Superior temporal gyrus (tissue), 1 donor: ENCODE data around the gene MLKL.
"Not testable (repeated sequence)": the region's sequence is repeated elsewhere in the genome, so short reads cannot be mapped to it uniquely, and the experiment has no call there.

ENCODE experiments used
- DNase-seq: peaks from one replicate; pipeline ENCODE4 v3.0.0-alpha.2; 2016; ENCODE audit errors: extremely low spot score

The MLKL gene

DNA sequence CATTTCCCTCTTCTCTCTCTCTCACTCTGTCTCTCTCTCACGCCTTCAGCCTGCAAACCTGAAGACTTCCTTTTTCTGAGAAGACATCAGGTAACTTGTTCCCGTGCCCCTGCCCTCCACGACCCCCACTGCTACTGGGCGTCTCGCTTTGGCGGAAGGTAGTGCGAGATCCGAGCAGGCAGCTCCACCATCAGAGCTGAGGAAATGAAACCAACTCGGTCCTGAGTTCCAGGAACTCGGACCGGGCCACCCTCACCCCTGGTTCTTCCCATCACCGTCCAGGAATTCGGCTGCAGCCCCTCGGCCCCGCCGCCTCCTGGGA, 585 bp downstream of the MLKL start:
- DNase-seq = no peak

DNA sequence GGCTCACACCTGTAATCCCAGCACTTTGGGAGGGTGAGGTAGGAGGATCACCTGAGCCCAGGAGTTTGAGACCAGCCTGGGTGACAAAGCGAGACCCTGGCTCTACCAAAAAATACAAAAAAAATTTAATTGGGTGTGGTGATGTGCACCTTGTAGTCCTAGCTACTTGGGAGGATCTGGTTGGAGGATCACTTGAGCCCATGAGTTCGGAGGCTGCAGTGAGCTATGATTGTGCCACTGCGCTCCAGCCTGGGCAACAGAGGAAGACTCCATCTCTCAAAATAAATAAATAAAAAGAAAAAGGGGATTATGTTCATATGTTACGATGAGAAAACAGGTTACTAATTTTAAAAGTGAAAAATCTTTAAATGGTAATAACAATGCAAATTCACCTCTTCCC, 996 bp downstream of the MLKL start:
- DNase-seq = no peak

DNA sequence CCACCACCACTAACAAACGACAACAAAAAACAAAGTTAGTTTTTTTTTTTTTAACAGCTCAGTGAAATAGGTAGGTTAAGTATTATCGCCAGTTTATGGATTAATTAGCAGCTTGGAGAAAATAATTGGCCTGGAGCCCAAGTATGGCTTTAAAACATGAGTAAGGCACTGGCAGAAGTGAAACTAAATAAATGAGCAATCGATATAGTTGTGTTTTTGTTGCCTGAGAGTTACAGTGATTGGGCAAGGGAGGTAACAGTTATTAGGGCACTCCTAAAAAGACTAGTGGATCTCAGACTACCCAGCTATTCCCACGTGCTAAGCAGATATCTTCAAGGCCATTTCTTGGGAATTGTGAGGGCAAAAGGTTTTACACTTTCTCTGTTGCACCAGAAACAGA, 2.4 kb downstream of the MLKL start:
- no peak for DNase-seq

DNA sequence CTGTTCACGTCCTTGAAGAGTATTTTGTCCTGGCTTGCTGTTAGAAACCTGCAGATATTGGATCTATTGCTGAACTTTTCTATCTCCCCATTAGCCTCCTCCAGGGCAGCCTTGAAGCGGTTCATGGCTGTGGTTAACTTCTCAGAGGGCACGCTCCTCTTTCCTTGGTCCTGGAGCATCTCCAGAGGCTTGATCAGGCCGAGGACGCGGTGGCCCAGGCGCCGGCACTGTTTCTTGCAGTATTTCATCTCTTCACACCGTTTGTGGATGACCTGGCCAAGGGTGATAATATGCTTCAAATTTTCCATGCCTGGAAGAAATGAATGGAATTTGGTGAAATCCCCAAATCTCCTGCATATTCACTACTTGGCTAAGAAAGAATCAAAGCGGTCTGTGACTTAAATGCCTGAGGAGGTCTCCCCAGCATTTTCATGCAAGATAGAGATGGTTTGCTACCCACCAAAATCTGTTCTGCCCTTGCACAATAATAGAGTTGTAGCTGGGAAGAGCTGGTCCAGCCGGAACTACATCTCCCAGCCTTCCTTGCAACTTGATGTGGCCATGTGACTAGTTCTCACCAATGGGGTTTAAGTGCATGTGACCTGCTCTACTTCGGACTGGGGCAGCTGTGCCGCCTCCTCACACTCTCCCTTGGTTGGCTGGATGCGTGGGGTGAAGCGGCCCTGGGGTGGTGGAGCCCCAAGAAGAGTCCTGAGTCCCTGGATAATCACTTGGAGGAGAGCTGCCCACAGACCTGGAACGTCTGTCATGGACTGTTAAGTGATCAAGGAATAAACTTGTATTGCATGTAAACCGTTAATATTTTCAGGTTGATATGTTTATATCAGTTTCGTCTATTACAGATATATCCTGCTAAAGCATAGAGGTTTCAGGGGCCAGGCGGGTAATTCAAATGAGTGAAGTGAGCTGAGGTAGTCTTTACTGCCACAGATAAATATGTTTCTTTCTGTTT, 4.9 kb downstream of the MLKL start:
- peak; percentile 97 for DNase-seq

DNA sequence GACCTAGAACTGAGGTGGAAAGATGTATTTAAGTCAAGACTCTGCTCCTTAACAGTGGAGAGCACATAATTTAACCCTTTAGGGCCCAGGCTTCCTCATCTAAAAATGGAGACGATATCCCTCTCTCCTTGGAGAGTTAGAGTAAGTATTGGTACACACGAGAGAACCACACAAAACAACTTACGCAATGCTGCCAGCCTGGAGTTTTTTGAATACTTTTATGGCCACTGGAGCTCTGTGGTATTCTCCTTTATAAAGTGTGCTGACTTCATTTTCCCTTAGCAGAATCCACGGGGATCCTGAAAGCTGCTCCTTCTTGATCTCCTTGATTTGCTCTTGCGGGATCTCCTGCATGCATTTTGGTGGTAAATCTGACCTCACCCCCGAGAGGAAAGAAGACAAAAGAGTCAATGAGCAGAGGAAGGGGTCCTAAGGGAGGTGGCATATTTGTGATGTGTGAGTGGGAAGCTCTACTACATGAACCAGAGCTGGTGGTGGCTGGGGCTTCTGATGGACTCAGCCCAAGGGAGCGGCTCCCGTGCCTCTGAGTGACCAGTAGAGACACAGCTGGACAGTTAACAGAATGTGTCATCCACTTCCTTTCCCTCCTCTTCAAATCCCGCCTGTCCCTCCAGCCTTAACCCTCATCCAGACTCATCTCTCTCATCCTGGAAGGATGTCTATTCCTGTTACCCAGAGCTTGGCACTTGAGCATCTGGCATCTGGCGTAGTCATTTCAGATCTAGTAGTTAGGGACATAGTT, 9.4 kb downstream of the MLKL start:
- no peak for DNase-seq

DNA sequence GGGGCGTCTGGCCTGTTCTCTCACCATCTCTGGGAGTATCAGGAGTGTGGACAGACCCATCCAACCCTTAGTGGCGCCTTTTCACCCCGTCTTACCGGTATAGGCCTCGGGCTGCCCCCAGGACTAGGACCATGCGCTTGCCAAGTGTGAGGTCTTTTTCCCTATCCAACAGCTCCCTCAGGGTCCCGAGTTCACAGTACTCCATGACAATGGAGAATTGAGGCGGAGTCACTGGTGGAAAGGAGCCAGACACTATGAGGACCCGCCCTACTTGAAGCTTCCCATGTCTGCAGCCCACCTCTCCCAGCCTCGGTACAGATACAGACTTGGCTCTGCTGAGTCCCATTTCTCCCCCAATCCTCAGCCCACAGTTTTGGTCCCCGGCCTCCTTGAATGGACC, 18.1 kb downstream of the MLKL start:
- no peak for DNase-seq

DNA sequence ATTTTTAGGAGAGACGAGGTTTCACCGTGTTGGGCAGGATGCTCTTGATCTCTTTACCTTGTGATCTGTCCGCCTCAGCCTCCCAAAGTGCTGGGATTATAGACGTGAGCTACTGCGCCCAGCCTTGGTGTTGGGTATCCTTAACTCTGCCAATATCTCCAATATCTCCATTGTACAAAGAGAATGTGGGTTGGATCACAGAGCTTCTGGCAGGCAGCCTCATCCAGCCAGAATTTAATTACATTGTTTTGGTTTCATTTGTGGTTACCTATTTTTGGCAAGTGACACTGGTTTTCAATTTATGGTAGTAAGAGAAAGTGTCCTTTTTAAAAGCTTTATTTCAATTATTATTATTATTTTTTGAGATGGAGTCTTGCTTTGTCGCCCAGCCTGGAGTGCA, 20.0 kb downstream of the MLKL start:
- DNase-seq = no peak

DNA sequence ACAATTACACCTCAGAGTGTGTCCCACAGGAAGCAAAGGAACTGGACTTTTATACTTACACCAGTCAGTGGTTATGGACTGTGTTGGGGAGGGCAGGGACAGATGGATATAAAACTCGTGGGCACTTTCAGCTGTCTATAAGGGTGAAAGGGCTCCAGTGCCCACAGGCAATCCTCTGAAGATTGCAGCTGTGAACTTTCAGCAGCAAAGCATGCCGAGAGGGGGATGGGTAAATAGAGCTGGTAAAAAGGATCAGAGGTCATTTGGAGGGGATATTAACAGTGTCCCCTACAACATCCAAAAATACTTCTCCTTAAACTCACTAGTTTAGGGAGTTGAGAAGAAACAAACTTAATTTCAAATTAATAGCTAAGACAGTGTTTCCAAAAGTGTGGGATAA, 20.7 kb downstream of the MLKL start:
- DNase-seq = no peak

DNA sequence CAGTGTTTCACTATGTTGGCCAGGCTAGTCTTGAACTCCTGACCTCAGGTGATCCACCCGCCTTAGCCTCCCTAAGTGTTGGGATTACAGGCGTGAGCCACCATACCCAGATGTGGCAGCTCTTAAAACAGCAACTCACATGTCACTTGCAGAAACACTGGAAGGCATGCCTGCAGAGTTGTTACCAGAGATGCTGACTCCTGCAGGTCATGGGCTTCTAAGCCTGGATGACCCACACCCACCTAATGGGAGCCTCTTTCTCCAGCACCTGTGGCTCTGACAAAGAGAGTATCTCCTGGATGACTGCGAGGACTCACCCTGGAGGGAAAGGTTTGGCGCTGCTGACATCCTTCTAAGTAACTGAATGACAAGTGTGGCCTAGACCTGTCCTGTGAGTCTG, 22.8 kb downstream of the MLKL start:
- DNase-seq = no peak

DNA sequence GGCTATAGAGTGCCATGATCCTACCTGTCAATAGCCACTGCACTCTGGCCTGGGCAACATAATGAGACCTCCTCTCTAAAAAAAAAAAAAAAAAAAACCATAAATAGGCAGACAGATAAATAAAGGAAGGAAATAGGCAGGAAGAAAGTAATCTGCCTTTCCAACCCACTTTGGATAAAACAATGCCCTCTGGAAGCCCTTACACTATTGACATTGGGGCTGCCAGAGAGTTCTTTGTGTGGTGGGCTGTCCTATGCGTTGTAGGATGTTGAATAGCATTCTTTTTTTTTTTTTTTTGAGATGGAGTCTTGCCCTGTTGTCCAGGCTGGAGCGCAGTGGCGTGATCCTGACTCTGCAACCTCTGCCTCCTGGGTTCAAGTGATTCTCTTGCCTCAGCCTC, 26.8 kb downstream of the MLKL start:
- DNase-seq = no peak

DNA sequence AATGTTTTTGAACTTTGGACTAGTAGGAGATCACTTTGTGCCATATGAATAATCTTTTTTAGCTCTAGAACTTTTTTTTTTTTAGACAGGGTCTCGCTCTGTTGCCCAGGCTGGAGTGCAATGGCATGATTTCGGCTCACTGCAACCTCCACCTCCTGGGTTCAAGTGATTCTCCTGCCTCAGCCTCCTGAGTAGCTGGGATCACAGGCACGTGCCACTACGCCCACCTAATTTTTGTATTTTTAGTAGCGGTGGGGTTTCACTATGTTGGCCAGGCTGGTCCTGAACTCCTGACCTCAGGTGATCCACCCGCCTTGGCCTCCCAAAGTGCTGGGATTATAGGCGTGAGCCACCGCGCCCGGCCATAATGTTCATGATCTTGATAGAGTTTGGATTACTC, 31.8 kb downstream of the MLKL start:
- DNase-seq = not testable (repeated sequence)

DNA sequence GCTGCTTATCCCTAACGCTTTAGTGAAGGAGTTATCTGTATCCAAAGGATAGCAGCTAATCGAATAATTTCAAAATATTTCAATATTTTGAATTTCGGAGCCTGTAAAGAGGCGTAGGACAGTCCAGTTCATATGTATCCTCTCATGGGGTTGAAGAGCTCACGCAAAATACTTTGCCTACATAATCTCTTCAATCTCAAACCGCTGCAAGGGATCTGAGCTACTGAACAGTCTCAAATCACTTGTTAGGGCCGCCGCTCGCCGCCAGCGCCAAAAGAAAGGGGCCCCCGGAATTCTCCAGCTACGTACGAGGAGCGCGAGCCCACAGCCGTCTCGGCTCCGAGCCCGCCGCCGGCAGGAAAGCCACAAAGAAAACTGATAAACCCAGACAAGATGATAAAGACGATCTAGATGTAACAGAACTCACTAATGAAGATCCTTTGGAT, 33.4 kb downstream of the MLKL start:
- no peak for DNase-seq

DNA sequence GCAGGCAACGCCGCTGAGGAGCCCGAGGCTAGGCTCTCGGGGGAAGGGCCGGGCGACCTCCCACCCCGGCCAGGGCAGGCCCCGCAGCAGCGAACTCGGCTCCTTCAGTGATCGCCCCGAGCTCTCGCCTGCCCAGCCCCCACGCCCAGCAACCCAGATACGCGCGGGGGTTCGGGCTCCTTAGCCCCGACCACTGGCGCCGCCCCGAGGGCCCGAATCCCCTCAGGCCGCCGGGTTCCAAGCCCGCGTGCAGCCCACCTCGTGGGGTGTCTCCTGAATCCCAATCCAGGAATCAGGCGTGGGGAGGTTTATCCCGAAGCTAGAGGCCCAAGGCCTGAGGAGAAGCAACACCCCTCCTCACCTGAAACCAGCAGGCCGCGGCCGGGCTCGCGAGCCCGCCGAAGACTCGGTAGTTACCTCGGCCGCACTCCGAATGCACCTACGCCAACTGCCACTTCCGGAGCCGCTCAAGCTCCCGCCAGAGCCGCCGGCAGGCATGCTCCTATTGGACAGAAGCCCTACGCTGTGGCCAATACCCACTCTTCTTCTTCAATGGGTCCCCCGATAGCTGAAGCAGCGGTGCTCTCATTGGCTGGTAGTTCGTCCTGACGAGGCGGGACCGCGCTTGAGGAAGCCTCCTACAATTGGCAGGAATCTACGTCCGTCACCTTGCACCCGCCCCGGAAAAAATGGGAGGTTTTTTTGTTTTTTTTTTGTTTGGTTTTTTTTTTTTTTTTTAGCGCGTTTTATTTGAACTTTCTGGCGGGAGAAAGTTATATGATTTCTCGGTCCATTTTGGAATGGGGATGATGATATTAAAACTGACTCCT, 34.0 kb downstream of the MLKL start, which contains the start of gene RFWD3:
Gene RFWD3, minus strand, starts transcription at position 453 of the 830 bp plus-strand sequence. CDS start 5,428 bp downstream, outside the sequence.
- DNase-seq = peak; percentile 100

DNA sequence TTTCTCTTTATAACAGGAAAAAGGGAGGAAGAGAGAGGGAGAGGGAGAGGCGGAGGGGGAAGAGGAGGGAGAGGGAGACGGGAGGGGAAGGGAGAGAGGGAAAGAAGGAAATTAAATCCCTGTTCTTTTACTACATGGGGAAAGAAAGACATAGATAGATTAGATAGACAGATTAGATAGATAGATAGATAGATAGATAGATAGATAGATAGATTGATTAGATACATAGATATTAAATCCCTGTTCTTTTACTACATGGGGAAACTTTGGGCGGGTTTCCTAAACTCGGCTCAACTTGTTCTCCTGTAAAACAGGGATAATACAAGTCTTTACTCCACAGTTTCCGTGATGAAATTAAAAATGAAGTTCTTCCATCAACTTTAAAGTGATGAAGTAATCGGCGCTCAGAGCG, 34.6 kb downstream of the MLKL start:
- no peak for DNase-seq

DNA sequence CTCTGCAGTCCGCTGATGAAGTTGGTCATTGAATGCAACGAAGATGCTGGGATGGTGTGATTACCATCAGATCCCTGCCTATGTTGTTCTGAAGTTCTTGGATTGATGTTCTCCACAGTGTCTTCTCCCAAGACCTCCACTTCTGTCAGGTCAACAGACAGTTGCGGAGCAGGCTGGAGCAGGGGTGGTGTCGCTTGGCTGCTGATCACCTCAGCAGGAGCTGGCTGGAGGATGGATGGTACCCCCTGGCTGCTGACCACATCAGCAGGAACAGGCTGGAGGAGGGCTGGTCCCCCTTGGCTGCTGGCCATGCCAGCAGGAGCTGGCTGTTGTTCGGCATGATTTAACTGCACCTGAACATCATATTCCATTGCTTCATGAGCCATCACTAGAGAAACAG, 39.6 kb downstream of the MLKL start:
- no peak for DNase-seq

DNA sequence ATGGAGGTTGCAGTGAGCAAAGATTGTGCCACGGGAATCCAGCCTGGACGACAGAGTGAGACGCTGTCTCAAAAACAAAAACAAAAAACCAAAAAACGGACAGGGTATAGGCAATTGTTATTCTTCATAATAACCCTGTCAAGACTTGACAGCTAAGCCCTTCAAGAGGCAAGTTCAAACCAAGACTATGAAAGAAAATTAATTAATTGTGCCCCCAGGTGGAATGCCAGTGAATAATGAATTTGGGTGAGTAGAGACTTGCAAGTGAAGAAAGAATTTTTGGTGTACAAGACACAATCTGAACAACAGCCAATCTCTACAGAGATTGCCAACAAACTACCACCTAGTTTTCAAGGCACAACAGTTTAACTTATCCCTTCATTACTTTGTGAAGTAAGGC, 40.3 kb downstream of the MLKL start:
- no peak for DNase-seq

DNA sequence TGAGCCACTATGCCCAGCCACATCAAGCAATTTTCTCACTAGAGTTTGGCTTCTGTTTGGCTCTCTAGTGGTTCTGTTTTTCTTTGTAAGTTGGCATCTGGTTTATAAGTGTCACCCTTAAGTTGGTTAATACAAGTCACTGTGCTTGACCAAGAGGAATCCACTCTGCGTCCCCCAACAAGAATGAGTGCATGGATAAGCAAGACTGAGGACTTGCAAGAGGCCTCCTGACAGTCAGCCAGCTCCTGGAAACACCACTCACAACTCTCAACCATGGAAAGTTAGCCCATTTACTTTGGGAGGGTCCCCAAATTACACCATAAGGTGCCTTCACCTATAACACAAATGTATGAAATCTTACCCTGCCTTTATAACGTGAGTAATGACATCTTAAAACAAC, 41.6 kb downstream of the MLKL start:
- DNase-seq = no peak

DNA sequence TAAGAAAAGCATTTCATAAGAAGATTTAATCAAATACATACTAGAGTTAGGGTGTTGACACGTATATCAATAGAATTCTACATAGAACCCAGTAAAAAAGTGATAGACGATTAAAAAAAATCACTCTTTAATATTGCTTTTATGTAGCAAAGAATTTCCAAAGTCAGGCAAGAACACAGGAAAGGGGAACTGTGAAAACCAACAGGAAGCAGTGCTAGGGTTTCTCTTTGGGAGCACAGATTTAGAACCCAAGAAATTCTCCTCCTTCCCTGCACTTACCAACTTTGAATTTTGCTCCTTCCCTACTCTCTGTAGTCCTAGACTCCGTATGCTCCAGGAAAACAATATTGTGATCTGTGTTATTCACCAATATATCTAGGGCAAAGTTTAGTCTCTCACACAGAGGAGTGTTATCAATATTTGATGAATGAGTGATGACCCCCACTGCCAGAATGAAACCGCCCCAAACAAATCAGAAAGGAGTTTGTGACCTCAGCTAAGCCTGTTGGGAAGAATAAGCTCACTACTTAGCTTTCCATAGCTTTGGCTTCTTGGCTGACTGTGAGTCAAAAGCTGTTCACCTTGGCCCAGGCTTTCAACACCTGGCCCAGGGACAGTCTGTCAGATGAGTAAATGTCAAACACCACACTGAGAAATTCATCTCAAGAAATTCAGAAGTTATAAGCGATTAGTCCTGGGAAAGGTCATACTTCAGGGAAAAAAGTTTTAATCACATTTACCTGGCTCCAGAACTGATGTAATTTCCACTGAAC, 42.6 kb downstream of the MLKL start:
- no peak for DNase-seq

DNA sequence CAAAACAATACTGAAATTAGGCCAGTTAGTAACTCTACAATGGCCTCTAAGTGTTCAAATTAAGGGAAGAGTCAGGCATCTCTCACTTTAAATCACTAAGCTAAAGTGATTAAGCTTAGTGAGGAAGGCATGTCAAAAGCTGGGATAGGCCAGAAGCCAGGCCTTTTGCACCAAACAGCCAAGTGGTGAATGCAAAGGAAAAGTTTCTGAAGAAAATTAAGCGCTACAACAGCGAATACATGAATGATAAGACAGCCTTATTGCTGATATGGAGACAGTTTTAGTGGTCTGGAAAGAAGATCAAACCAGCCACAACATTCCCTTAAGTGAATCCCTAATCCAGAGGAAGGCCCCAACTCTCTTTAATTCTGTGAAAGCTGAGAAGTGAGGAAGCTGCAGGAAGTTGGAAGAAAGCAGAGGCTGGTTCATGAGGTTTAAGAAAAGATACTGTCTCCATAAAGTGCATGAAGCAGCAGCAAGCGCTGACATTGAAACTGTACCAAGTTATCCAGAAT, 46.1 kb downstream of the MLKL start:
- DNase-seq = no peak

DNA sequence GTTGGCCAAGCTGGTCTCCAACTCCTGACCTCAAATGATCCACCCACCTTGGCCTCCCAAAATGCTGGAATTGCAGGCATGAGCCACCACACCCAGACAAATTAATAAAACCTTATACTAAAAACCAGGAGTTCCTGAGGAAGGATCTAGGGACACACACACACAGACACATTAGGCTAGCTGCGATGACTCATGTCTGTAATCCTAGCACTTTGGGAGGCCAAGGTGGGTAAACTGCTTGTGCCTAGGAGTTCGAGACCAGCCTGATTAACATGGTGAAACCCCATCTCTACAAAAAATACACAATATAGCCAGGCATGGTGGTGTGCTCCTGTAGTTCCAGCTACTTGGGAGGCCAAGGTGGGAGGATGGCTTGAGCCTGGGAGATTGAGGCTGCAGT, 47.8 kb downstream of the MLKL start:
- DNase-seq = not testable (repeated sequence)

DNA sequence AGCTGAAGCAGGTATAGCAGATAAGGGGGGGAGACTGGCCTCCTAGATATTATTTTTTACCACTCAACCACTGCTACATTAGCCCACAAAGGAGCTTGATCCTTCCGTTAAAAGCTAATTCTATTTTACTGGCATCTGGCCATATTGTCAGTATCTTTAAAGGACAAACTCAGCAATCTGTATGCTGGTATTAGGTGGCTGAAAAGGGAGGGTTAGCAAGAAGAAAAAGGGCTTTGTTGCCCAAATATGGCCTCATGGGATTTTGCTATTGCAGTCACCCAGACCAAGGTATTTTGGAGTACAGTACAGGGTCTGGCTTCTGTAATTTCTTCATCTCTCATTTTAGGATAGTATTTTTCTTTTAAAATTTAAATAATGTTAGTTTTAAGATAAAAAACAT, 48.4 kb downstream of the MLKL start:
- no peak for DNase-seq
